HepG2 (cell line): ENCODE results near the gene HOXD8. TPM values are rescaled to one million over a fixed set of nuclear protein-coding genes. Genes with fewer than 3 reads are reported as not detected.

Experiments
- ATAC-seq: fragments of 200-7000 bp; cut with Tn5 transposase; 3 replicates; pipeline ENCODE4 v1.9.1; 2020; ENCODE audit warnings: mild to moderate bottlenecking, moderate library complexity
- BruUV-seq: library from RNA; stranded (reverse); fragments of 400-500 nt; replicated peaks from 2 replicates; lab custom pipeline; 2021; lab: Mats Ljungman, UMichigan
- CTCF ChIA-PET: fragments of 300-600 bp; formaldehyde crosslinking; extraction: SDS; loops from one replicate; lab custom pipeline; 2021; ENCODE audit warnings: low total read pairs, inconsistent platforms, low intra/inter-chr PET ratio; lab: Yijun Ruan, JAX
- POLR2A ChIA-PET: fragments of 350-600 bp; sonication (Branson Sonifier 250); formaldehyde crosslinking; loops from one replicate; lab custom pipeline; 2020; ENCODE audit warnings: antibody characterized with exemption, inconsistent platforms; lab: Yijun Ruan, JAX
- DNase-seq: peaks from one replicate; pipeline ENCODE4 v3.0.0-alpha.2; 2015; ENCODE audit warnings: low spot score
- FAIRE-seq: peaks from 3 replicates; lab custom pipeline; 2011; peaks lifted over from hg19 to GRCh38; lab: Jason Lieb, UNC
- H2AFZ ChIP-seq: one replicate; pipeline ENCODE4 v1.6.1; 2011; ENCODE audit warnings: low read length, inconsistent platforms
- H3K27ac ChIP-seq: fragments of 300-600 bp; 3 replicates; pipeline ENCODE4 v1.8.0; 2011; ENCODE audit warnings: mixed run types, mild to moderate bottlenecking, mixed read lengths, low read length, inconsistent platforms; ENCODE audit not compliant: insufficient read depth; ENCODE audit errors: extremely low read length
- H3K27me3 ChIP-seq, 2 experiments: fragments of 200-600 bp in 1 of 2; 2 replicates in 1 of 2; 3 replicates in 1 of 2; pipeline versions ENCODE4 v1.6.0 to v1.8.0; 2011; ENCODE audit warnings: low read length in 2 of 2, mild to moderate bottlenecking in 2 of 2, moderate library complexity in 2 of 2, inconsistent platforms in 1 of 2; ENCODE audit not compliant: insufficient read depth in 2 of 2, control insufficient read depth in 1 of 2
- H3K36me3 ChIP-seq, 2 experiments: fragments of 200-600 bp in 1 of 2; replicated peaks in 1 of 2; 2 replicates in 1 of 2; 3 replicates in 1 of 2; pipeline versions ENCODE4 v1.5.1 to v1.8.0; 2011; ENCODE audit warnings: low read length in 2 of 2, inconsistent platforms in 1 of 2; ENCODE audit not compliant: insufficient read depth in 2 of 2, control insufficient read depth in 1 of 2
- H3K4me1 ChIP-seq: 2 replicates; pipeline ENCODE4 v1.5.1; 2012; ENCODE audit warnings: low read length, inconsistent platforms; ENCODE audit not compliant: insufficient read depth
- H3K4me2 ChIP-seq: 2 replicates; pipeline ENCODE4 v1.6.0; 2011; ENCODE audit warnings: low read depth, low read length, inconsistent platforms
- H3K4me3 ChIP-seq, 3 experiments: fragments of 200-600 bp in 1 of 3; sonication (generic), shearing (Covaris generic) in 1 of 3; replicated peaks in 1 of 3; 2 replicates each; pipeline ENCODE4 v1.5.1; 2011 to 2016; ENCODE audit warnings: low read length in 3 of 3, inconsistent platforms in 2 of 3, low read depth in 2 of 3, mild to moderate bottlenecking in 2 of 3, control low read depth in 1 of 3, mixed read lengths in 1 of 3; ENCODE audit not compliant: insufficient read depth in 1 of 3
- H3K79me2 ChIP-seq: one replicate; pipeline ENCODE4 v1.6.1; 2011; ENCODE audit warnings: low read length, inconsistent platforms; ENCODE audit not compliant: insufficient read depth
- H3K9ac ChIP-seq: 2 replicates; pipeline ENCODE4 v1.6.0; 2011; ENCODE audit warnings: mild to moderate bottlenecking, low read depth, low read length, inconsistent platforms; ENCODE audit not compliant: insufficient read depth
- H3K9me3 ChIP-seq: 2 replicates; pipeline ENCODE4 v1.5.1; 2012; ENCODE audit warnings: mild to moderate bottlenecking, low read length
- H4K20me1 ChIP-seq: 2 replicates; pipeline ENCODE4 v1.6.0; 2011; ENCODE audit warnings: inconsistent platforms, mild to moderate bottlenecking, low read length, moderate library complexity; ENCODE audit not compliant: insufficient read depth
- AHR ChIP-seq: IDR thresholded peaks from 2 replicates; pipeline ENCODE4 v1.6.1; 2018; ENCODE audit warnings: missing genetic modification reagents, missing compliant biosample characterization
- ATF1 ChIP-seq: IDR thresholded peaks from 2 replicates; pipeline ENCODE4 v1.6.1; 2016; ENCODE audit warnings: mild to moderate bottlenecking, control low read depth
- GTF3A ChIP-seq: sonication (generic); formaldehyde crosslinking; conservative IDR thresholded peaks from 2 replicates; pipeline ENCODE4 v1.4.0; 2020; ENCODE audit warnings: mild to moderate bottlenecking, missing genetic modification reagents
- LBX2 ChIP-seq: sonication (generic); formaldehyde crosslinking; IDR thresholded peaks from 2 replicates; pipeline ENCODE4 v1.5.0; 2020; ENCODE audit warnings: missing genetic modification reagents, mild to moderate bottlenecking, borderline replicate concordance
- MIER3 ChIP-seq: IDR thresholded peaks from 2 replicates; pipeline ENCODE4 v1.6.1; 2016; ENCODE audit warnings: missing compliant biosample characterization, borderline replicate concordance
- MTF2 ChIP-seq: sonication (generic); formaldehyde crosslinking; IDR thresholded peaks from 2 replicates; pipeline ENCODE4 v1.5.0; 2020; ENCODE audit warnings: missing genetic modification reagents, borderline replicate concordance
- RAD51 ChIP-seq: fragments of 450-650 bp; IDR thresholded peaks from 2 replicates; pipeline ENCODE4 v1.6.1; 2016; ENCODE audit warnings: borderline replicate concordance
- RFX1 ChIP-seq: fragments of 450-650 bp; IDR thresholded peaks from 2 replicates; pipeline ENCODE4 v1.6.1; 2017
- SAFB2 ChIP-seq: sonication (generic); formaldehyde crosslinking; IDR thresholded peaks from 2 replicates; pipeline ENCODE4 v1.5.1; 2020; ENCODE audit warnings: missing genetic modification reagents, low read depth, mild to moderate bottlenecking, borderline replicate concordance
- SETDB1 ChIP-seq: sonication (generic); formaldehyde crosslinking; IDR thresholded peaks from 2 replicates; pipeline ENCODE4 v1.5.1; 2020; ENCODE audit warnings: missing genetic modification reagents, mild to moderate bottlenecking, borderline replicate concordance
- ZNF143 ChIP-seq: sonication (generic); formaldehyde crosslinking; IDR thresholded peaks from 2 replicates; pipeline ENCODE4 v1.4.0; 2020; ENCODE audit warnings: missing genetic modification reagents
- ZNF20 ChIP-seq: sonication (generic); formaldehyde crosslinking; IDR thresholded peaks from 2 replicates; pipeline ENCODE4 v1.4.0; 2020; ENCODE audit warnings: mild to moderate bottlenecking, moderate library complexity, missing genetic modification reagents
- ZNF709 ChIP-seq: sonication (generic); formaldehyde crosslinking; IDR thresholded peaks from 2 replicates; pipeline ENCODE4 v1.5.0; 2020; ENCODE audit warnings: mild to moderate bottlenecking, missing genetic modification reagents
- ZSCAN9 ChIP-seq: IDR thresholded peaks from 2 replicates; pipeline ENCODE4 v1.6.1; 2016; ENCODE audit warnings: borderline replicate concordance
- WGBS: methylation state at CpG from one replicate; pipeline ENCODE4 v1.1.6; 2017; ENCODE audit warnings: low lambda C conversion rate; 5-methylcytosine and 5-hydroxymethylcytosine counted together
- in situ Hi-C: cut with HindIII; loops from 2 replicates; pipeline ENCODE4 v1.10.0; 2017; ENCODE audit warnings: low pct_unique_long_range_greater_than_20kb; ENCODE audit not compliant: extremely low pct_ligation_motif_present
- intact Hi-C: fragments of 100-400 bp; cut with micrococcal nuclease; formaldehyde crosslinking; loops from one replicate; pipeline ENCODE4 v1.10.0; 2022; ENCODE audit not compliant: unreplicated experiment
- polyA plus RNA-seq, 8 experiments: library from polyadenylated mRNA; depleted of rRNA in 3 of 8; stranded (reverse) in 7 of 8; unstranded in 1 of 8; fragments of >200 nt; fragmentation: Illumina TruSeq in 4 of 8; extraction: Trizol in 4 of 8; gene quantifications; 2 replicates each; pipeline versions ENCODE4 v1.2.1 to v1.2.3, GENCODE V29; 2011 to 2016; ENCODE audit warnings: low read depth in 4 of 8, missing spikeins in 1 of 8, mixed read lengths in 1 of 8; ENCODE audit not compliant: insufficient read depth in 1 of 8
- total RNA-seq, 5 experiments: library from RNA; depleted of rRNA; stranded (reverse); fragments of >200 nt; fragmentation: Illumina TruSeq; extraction: Trizol; gene quantifications; 2 replicates each; pipeline ENCODE4 v1.2.3, GENCODE V29; 2016; ENCODE audit warnings: low read depth in 1 of 5

Gene HOXD8
- total and polyA plus RNA-seq, 2 of the 13 experiments (the other 11 are each of a cell fraction or from before 2014, with no cell fraction given), result not detected

- WGBS, result 41% methylated on average over 28 of the region's 28 CpGs
- H3K27me3 ChIP-seq, result peaks cover 8 to 91% of the 10 kb centered on the region in 2 experiments; a peak in 4 of 5 replicates
- no peak overlapping the region for H3K27ac ChIP-seq
- no peaks in the 10 kb centered on the region for H4K20me1 ChIP-seq
- FAIRE-seq (no peak), ATAC-seq (no peak), DNase-seq (no peak)
- no peaks in the 10 kb centered on the region for H3K79me2 ChIP-seq
- H3K36me3 ChIP-seq, result no peaks in the 10 kb centered on the region
- TF ChIP-seq SETDB1 (CRISPR knock-in tag) (no peak), MIER3 (no peak), LBX2 (CRISPR knock-in tag) (no peak), AHR (CRISPR knock-in tag) (no peak), GTF3A (CRISPR knock-in tag) (no peak), ZSCAN9 (CRISPR knock-in tag) (no peak), ZNF709 (CRISPR knock-in tag) (no peak), RAD51 (no peak), ZNF143 (CRISPR knock-in tag) (no peak), SAFB2 (CRISPR knock-in tag) (no peak), ZNF20 (CRISPR knock-in tag) (no peak), MTF2 (CRISPR knock-in tag) (no peak), RFX1 (no peak), ATF1 (CRISPR knock-in tag) (no peak)
- H2AFZ ChIP-seq, result no peak overlapping the region
- no peak overlapping the region for H3K4me2 ChIP-seq
- in situ Hi-C loops (no loop called here), intact Hi-C loops (no loop called here)
- POLR2A ChIA-PET, result no interaction called here
- no peak overlapping the region for H3K4me3 ChIP-seq
- no TSS peak for BruUV-seq
- H3K4me1 ChIP-seq, result peaks cover 11% of the 10 kb centered on the region
- CTCF ChIA-PET, result interaction anchor here (1.1 to 2.5 kb wide), 2 partner anchors 247 to 316 kb away, joined by 4 to 83 read pairs; no protein-coding TSS in a partner anchor
- no peaks in the 10 kb centered on the region for H3K9me3 ChIP-seq
- no peak overlapping the region for H3K9ac ChIP-seq
These were observed 9.6 kb downstream of the HOXD8 start for GRCh38 chr2:176138923-176139660.
